ENCODE data around the gene CDC6.

DNA sequence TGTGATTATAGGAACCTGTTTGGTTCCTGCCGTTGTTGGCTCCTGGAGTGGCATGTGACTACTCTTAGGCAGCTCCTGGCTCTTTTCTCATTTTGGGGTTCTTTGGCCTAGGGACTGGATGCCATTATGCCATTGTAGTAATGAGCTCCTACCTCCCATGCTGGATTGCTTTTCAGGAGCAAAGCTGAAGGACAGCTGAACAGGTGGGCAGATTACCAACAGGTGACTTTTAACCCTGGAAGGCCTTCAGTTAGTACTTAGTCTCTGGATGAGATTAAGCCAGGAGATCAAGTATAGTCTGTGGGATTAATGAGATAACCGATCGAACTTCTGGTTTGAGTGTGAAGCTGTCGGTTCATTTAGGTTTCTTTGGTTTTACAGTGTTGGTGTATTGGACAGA lies 43.4 kb upstream of the CDC6 start:
- TF ChIP-seq EZH2 (IDR thresholded peaks at IDR 0.05; ENCODE audit: insufficient read depth, poor library complexity, severe bottlenecking): no peak
- TF ChIP-seq EZH2phosphoT487 (IDR thresholded peaks at IDR 0.05; ENCODE audit: insufficient read depth, low read depth): no peak

Data from GM23248 (cell line).